ENCODE data around the gene EDIL3. TPM values are rescaled to one million over a fixed set of nuclear protein-coding genes. Genes with fewer than 3 reads are reported as not detected.

Gene EDIL3
- total and polyA plus RNA-seq, 5 donors from 2014 or later: not detected

- DNase-seq: no peak
- Mint-ChIP-seq H3K27ac (no peak overlapping the region), H3K36me3 (no peaks in the 10 kb centered on the region), H3K4me1 (no peaks in the 10 kb centered on the region), H3K4me3 (no peak overlapping the region), H3K27me3 (no peaks in the 10 kb centered on the region), H3K9me3 (peaks cover 0 to 7% (median 2%) of the 10 kb centered on the region in 7 donors)
- no peak for ATAC-seq (ENCODE audit: low read depth in 2 of 2)
- Histone ChIP-seq H3K4me3 (ENCODE audit: low read depth, low read length) (no peak overlapping the region), H3K36me3 (ENCODE audit: control insufficient read depth, insufficient read depth, low read length) (no peaks in the 10 kb centered on the region), H3K27ac (ENCODE audit: insufficient read depth, low read length, poor library complexity, severe bottlenecking) (no peak overlapping the region), H3K4me1 (ENCODE audit: control insufficient read depth, insufficient read depth, low read length, poor library complexity, severe bottlenecking) (no peaks in the 10 kb centered on the region), H3K9me3 (ENCODE audit: control insufficient read depth in 2 of 2, low read length in 2 of 2) (no peaks in the 10 kb centered on the region), H3K27me3 (ENCODE audit: control insufficient read depth, insufficient read depth, low read length) (no peaks in the 10 kb centered on the region)
Measured at GRCh38 chr5:84279234-84279633, 105.4 kb downstream of the EDIL3 start.

GRCh38 chr5:84275609-84276008 lies 109.1 kb downstream of the EDIL3 start:
- no peak overlapping the region for H3K4me3 ChIP-seq (ENCODE audit: low read depth, low read length)
- H3K4me1 ChIP-seq (ENCODE audit: control insufficient read depth, insufficient read depth, low read length, poor library complexity, severe bottlenecking): no peaks in the 10 kb centered on the region
- no peaks in the 10 kb centered on the region for H3K36me3 ChIP-seq (ENCODE audit: control insufficient read depth, insufficient read depth, low read length)
- Mint-ChIP-seq H3K36me3 (no peaks in the 10 kb centered on the region), H3K27me3 (no peaks in the 10 kb centered on the region), H3K4me3 (no peak overlapping the region), H3K27ac (no peak overlapping the region), H3K9me3 (peaks cover 0 to 9% (median 1%) of the 10 kb centered on the region in 7 donors), H3K4me1 (no peaks in the 10 kb centered on the region)
- DNase-seq (no peak), ATAC-seq (ENCODE audit: low read depth in 2 of 2) (no peak)
- H3K27ac ChIP-seq (ENCODE audit: insufficient read depth, low read length, poor library complexity, severe bottlenecking): no peak overlapping the region
- H3K27me3 ChIP-seq (ENCODE audit: control insufficient read depth, insufficient read depth, low read length): no peaks in the 10 kb centered on the region
- H3K9me3 ChIP-seq (ENCODE audit: control insufficient read depth in 2 of 2, low read length in 2 of 2): no peaks in the 10 kb centered on the region

- Histone ChIP-seq H3K4me3 (ENCODE audit: low read depth, low read length) (no peak overlapping the region), H3K9me3 (ENCODE audit: control insufficient read depth in 2 of 2, low read length in 2 of 2) (no peaks in the 10 kb centered on the region), H3K27ac (ENCODE audit: insufficient read depth, low read length, poor library complexity, severe bottlenecking) (no peak overlapping the region), H3K27me3 (ENCODE audit: control insufficient read depth, insufficient read depth, low read length) (no peaks in the 10 kb centered on the region), H3K4me1 (ENCODE audit: control insufficient read depth, insufficient read depth, low read length, poor library complexity, severe bottlenecking) (no peaks in the 10 kb centered on the region), H3K36me3 (ENCODE audit: control insufficient read depth, insufficient read depth, low read length) (no peaks in the 10 kb centered on the region)
- DNase-seq (no peak), ATAC-seq (ENCODE audit: low read depth in 2 of 2) (no peak)
- Mint-ChIP-seq H3K27ac (no peak overlapping the region), H3K4me1 (no peaks in the 10 kb centered on the region), H3K4me3 (no peak overlapping the region), H3K9me3 (peaks cover 0 to 9% (median 1%) of the 10 kb centered on the region in 7 donors), H3K36me3 (no peaks in the 10 kb centered on the region), H3K27me3 (no peaks in the 10 kb centered on the region)
Measured at GRCh38 chr5:84274585-84275468, 109.9 kb downstream of the EDIL3 start.

GRCh38 chr5:84273517-84273883 lies 111.2 kb downstream of the EDIL3 start:
- H3K4me3 Mint-ChIP-seq: no peak overlapping the region
- H3K9me3 ChIP-seq (ENCODE audit: control insufficient read depth in 2 of 2, low read length in 2 of 2): no peaks in the 10 kb centered on the region
- no peak overlapping the region for H3K27ac ChIP-seq (ENCODE audit: insufficient read depth, low read length, poor library complexity, severe bottlenecking)
- H3K27me3 Mint-ChIP-seq: no peaks in the 10 kb centered on the region
- ATAC-seq (ENCODE audit: low read depth in 2 of 2) (no peak), DNase-seq (no peak)
- H3K27ac Mint-ChIP-seq: no peak overlapping the region
- H3K9me3 Mint-ChIP-seq: peaks cover 0 to 10% (median 1%) of the 10 kb centered on the region in 7 donors
- no peaks in the 10 kb centered on the region for H3K36me3 Mint-ChIP-seq
- H3K4me1 Mint-ChIP-seq: no peaks in the 10 kb centered on the region
- no peaks in the 10 kb centered on the region for H3K4me1 ChIP-seq (ENCODE audit: control insufficient read depth, insufficient read depth, low read length, poor library complexity, severe bottlenecking)
- no peak overlapping the region for H3K4me3 ChIP-seq (ENCODE audit: low read depth, low read length)
- H3K27me3 ChIP-seq (ENCODE audit: control insufficient read depth, insufficient read depth, low read length): no peaks in the 10 kb centered on the region
- H3K36me3 ChIP-seq (ENCODE audit: control insufficient read depth, insufficient read depth, low read length): no peaks in the 10 kb centered on the region

GRCh38 chr5:84272771-84273516 lies 111.7 kb downstream of the EDIL3 start:
- no peaks in the 10 kb centered on the region for H3K9me3 ChIP-seq (ENCODE audit: control insufficient read depth in 2 of 2, low read length in 2 of 2)
- Mint-ChIP-seq H3K9me3 (peaks cover 0 to 10% (median 1%) of the 10 kb centered on the region in 7 donors), H3K4me1 (no peaks in the 10 kb centered on the region), H3K4me3 (no peak overlapping the region), H3K36me3 (no peaks in the 10 kb centered on the region), H3K27ac (no peak overlapping the region), H3K27me3 (no peaks in the 10 kb centered on the region)
- DNase-seq: no peak
- no peak overlapping the region for H3K27ac ChIP-seq (ENCODE audit: insufficient read depth, low read length, poor library complexity, severe bottlenecking)
- no peaks in the 10 kb centered on the region for H3K27me3 ChIP-seq (ENCODE audit: control insufficient read depth, insufficient read depth, low read length)
- ATAC-seq (ENCODE audit: low read depth in 2 of 2): no peak
- no peak overlapping the region for H3K4me3 ChIP-seq (ENCODE audit: low read depth, low read length)
- H3K36me3 ChIP-seq (ENCODE audit: control insufficient read depth, insufficient read depth, low read length): no peaks in the 10 kb centered on the region
- no peaks in the 10 kb centered on the region for H3K4me1 ChIP-seq (ENCODE audit: control insufficient read depth, insufficient read depth, low read length, poor library complexity, severe bottlenecking)

- no peaks in the 10 kb centered on the region for H3K4me1 Mint-ChIP-seq
- no peak overlapping the region for H3K27ac ChIP-seq (ENCODE audit: insufficient read depth, low read length, poor library complexity, severe bottlenecking)
- H3K36me3 Mint-ChIP-seq: no peaks in the 10 kb centered on the region
- no peak overlapping the region for H3K4me3 ChIP-seq (ENCODE audit: low read depth, low read length)
- H3K4me3 Mint-ChIP-seq: no peak overlapping the region
- H3K27ac Mint-ChIP-seq: no peak overlapping the region
- H3K9me3 Mint-ChIP-seq: peaks cover 0 to 10% (median 2%) of the 10 kb centered on the region in 7 donors
- H3K36me3 ChIP-seq (ENCODE audit: control insufficient read depth, insufficient read depth, low read length): no peaks in the 10 kb centered on the region
- ATAC-seq (ENCODE audit: low read depth in 2 of 2): no peak
- peaks cover 0 to 4% of the 10 kb centered on the region in 2 experiments for H3K9me3 ChIP-seq (ENCODE audit: control insufficient read depth in 2 of 2, low read length in 2 of 2)
- DNase-seq: no peak
- H3K27me3 ChIP-seq (ENCODE audit: control insufficient read depth, insufficient read depth, low read length): no peaks in the 10 kb centered on the region
- H3K27me3 Mint-ChIP-seq: no peaks in the 10 kb centered on the region
- H3K4me1 ChIP-seq (ENCODE audit: control insufficient read depth, insufficient read depth, low read length, poor library complexity, severe bottlenecking): no peaks in the 10 kb centered on the region
Measured at GRCh38 chr5:84265739-84266550, 118.7 kb downstream of the EDIL3 start.

GRCh38 chr5:84265130-84265529 lies 119.5 kb downstream of the EDIL3 start:
- H3K36me3 Mint-ChIP-seq: no peaks in the 10 kb centered on the region
- H3K4me1 Mint-ChIP-seq: no peaks in the 10 kb centered on the region
- no peak for ATAC-seq (ENCODE audit: low read depth in 2 of 2)

More at GRCh38 chr5:84265130-84265529, 119.5 kb downstream of the EDIL3 start:
- H3K4me3 ChIP-seq (ENCODE audit: low read depth, low read length): no peak overlapping the region
- no peaks in the 10 kb centered on the region for H3K4me1 ChIP-seq (ENCODE audit: control insufficient read depth, insufficient read depth, low read length, poor library complexity, severe bottlenecking)
- H3K27me3 ChIP-seq (ENCODE audit: control insufficient read depth, insufficient read depth, low read length): no peaks in the 10 kb centered on the region
- Mint-ChIP-seq H3K9me3 (peaks cover 0 to 10% (median 2%) of the 10 kb centered on the region in 7 donors), H3K27ac (no peak overlapping the region), H3K4me3 (no peak overlapping the region), H3K27me3 (no peaks in the 10 kb centered on the region)
- no peak for DNase-seq
- no peak overlapping the region for H3K27ac ChIP-seq (ENCODE audit: insufficient read depth, low read length, poor library complexity, severe bottlenecking)
- no peaks in the 10 kb centered on the region for H3K36me3 ChIP-seq (ENCODE audit: control insufficient read depth, insufficient read depth, low read length)
- H3K9me3 ChIP-seq (ENCODE audit: control insufficient read depth in 2 of 2, low read length in 2 of 2): peaks cover 0 to 4% of the 10 kb centered on the region in 2 experiments

Data from CD4-positive, CD25-positive, alpha-beta regulatory T cell (primary cell).